CD4-positive, alpha-beta T cell treated with Interleukin-10 for 1 hour (primary cell): ENCODE results near the gene PCGF5.
A peak's percentile ranks its signal among the peaks of the same experiment; 100 is the strongest.
"Not testable (repeated sequence)": the region's sequence is repeated elsewhere in the genome, so short reads cannot be mapped to it uniquely, and the experiment has no call there.

ENCODE experiments used
- DNase-seq: peaks from one replicate; pipeline ENCODE4 v3.0.0-alpha.2; 2020

The PCGF5 gene

DNA sequence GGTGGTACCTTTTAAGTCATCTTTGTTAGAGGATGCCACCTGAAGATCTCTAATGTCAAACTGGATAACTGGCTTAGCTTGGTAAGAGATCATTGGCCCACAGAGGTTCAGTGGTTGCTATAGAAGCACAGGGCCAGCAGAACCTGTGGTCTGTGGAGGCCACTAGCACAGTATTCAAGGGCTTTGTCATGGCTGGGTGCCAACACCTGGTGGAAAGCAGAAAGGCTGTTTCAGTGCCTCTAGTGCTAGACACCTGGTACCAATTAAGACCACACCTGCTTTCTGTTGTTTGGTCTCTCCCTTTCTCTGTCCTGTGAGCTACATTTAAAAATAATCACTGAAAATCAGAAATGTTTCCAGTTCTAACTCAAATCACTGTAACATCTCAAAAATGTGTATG, 10.0 kb upstream of the PCGF5 start:
- DNase-seq: peak; percentile 35

DNA sequence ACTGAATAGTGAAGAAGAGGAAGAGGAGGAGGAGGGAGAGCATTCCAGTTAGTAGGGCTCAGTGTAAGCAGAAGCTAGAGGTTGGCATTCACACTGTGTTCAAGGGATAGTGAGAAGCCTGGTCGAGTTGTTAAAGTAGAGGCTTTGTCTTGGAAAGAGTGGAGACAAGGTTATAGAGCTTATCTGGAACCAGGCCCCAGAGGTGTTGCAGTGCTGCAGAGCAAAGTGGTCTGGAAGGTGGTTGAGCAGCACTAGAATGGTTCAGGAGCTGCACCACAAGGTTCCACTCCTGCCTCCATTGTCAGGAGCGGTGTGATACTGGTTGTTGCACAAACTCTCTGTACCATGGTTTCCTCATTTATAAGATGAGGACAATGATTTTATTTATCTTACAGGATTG, 8.8 kb upstream of the PCGF5 start:
- DNase-seq: no peak

DNA sequence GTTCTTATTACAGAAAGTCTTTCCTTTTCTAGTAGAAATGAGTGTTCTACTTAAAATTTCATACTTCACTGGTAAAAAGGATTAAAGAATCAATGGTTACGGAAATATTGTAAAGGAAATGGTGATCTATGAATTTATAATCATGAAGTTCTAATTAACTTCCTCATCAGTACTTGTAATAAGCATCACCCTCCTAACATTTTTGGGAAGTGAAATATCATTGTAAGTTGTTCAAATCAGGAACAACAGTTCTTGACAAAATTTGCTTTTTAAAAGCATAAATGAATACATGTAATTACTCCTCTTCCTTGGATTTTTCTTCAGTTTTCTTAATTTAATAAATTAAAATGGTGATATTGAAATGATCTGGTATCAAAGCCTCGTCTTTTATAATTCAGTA, 5.6 kb upstream of the PCGF5 start:
- no peak for DNase-seq

DNA sequence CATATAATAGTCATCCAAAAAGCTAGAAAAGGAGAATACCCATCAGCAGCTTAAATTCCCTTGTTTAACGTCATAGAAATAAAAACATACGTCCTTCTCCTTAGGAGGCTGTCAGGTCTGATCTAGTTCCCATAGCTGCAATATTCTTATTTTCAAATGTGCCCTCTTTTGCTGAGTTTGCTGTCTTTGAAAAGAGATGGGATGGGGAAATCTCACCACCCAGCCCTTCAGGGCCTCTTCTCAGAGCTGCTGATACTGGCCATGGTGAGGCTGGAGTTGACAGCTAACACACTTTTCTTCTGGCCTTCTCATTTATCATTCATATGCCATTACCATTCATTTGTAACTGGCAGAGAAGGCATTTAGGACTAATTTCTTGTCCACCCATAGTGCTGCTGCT, 5.1 kb upstream of the PCGF5 start:
- no peak for DNase-seq

DNA sequence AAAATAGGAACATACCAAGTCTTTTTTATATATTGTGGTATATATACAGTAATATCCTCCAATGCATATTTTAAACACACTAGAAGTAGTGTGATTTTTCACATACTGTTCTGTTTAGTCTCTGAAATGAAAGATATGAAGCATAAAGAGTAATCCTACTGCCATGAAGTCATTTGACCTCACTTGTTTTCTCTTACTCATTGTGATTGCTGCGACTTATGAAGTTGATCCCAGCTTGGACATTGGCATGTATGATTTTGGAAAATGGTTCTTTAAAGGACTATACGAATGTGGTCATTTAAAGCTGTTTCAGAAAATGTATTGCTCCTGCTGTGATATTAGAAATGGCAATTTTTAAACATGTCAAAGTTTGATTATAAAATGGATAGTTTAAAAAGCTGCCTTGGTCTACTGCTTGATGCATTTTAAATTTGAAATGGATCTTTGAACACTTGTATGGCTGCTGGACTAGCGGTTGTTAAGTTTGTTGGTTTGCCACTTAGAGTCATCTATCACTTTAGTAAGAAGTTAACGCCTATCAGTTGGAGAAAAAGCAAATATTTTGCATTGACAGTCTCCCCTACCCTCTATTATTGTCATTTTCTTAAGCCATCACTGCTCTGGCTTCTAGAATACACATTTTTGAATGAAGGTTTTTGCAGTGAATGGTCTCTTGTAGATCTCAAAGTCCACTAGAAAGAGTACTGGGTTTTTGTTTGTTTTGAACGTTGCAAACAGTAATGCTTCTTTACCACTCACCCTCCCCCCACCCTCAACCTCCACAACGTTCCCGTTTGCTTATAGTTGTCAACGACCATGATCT, 881 bp upstream of the PCGF5 start:
- DNase-seq: no peak

DNA sequence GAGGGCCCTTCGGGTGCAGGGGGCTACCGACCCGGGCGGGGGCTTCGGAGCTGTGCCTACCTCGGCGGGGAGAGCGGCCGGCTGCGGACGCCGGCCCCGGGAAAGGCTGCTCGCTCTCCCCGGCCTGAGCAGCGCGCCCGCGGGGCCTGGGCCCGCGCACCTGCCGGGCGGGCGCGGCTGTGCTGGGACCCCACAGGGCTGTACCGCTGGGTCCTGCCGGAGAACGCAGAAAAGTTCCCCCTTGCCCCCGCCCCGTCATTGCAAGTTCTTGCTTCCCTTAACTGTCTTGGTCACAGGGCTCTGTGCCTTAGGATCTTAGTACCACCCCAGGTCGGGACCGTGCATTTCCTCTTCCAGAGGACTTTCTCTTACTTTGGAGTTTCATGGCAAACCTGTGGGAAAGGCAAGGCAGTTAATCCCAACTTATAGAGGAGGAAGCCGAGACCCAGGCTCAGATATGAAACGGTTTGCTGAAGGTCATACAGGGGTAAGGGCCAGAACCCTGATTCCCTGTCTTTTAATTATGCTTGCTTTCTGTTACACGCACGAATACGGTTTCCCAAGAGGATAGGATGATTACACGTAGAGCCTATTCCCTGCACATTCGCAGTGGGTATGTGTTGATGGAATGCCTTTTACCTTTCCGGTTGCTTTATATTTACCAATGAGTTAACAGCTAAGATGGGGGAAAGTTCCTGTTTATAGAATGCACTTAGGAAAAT, 652 bp downstream of the PCGF5 start:
- peak; percentile 21 for DNase-seq

DNA sequence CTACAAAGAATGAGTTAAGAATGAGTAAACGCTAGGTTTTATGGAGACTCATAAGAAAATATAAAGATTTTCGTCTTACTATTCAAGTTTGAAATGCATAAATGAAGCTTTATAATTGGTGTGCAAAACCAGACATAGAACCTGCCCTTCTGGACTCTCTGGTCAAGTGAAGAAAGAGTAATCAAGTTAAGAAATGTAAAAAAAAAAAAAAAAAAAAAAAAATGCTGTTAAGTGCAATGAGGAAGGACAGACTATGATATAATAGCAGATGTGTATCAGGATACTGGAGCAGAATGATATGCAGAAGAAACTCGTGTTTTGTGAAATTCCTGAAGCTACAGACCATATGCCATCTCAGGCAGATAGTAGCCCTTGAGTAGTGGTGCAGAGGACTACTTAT, 5.6 kb downstream of the PCGF5 start:
- DNase-seq: no peak

DNA sequence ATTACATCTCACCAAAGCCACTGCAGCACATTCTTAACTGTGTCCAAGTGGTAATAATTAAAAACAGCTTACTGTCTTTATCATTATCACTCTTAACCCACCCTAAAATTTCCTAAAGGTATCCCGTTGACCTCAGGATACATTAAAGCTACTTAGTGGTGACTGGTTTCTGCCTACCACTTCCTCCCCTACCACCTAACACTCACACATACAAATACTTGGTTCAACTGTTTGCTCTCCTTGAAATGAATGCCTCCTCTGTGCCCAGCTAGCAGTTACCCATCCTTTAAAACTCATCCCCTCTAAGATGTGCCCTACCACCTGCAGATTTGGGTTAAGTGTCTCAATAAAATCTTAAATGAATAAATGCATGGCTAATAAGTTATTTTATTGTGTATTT, 7.1 kb downstream of the PCGF5 start:
- no peak for DNase-seq

DNA sequence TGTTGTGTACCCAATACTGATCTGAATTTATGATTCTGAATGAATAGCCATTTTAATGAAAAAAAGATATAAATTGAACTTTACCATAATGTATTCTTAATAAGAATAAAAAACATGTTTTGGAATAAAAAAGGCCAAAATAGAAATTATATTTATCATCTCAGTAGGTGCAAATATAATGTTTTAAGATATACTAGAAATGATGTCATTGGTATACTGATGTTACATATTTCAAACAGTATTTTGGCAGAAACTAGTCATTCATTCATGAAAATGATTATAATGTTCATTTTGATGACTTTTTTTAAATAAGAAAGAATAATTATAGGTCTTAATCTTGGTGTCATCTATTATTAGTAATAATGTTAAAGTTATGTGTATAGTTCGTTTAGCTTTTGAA, 9.2 kb downstream of the PCGF5 start:
- no peak for DNase-seq

DNA sequence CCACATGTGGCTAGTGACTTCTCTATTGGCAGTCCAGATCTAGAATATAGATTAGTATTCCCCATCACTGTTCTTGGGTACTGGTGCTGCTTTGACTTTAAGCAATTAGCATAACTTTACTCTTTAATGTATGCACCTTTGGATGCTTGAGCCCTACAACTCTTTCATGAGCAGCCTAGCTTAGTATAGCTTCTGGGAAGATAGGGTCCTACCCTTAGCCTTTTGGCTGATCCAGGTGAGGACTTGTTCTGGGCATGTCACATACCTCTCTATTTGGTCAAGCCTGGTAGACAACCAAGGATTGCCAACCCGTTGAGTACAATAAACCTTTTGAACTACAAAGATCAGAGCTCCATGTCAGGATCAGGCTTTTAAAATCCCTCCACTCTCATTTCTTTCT, 17.7 kb downstream of the PCGF5 start:
- DNase-seq: no peak

DNA sequence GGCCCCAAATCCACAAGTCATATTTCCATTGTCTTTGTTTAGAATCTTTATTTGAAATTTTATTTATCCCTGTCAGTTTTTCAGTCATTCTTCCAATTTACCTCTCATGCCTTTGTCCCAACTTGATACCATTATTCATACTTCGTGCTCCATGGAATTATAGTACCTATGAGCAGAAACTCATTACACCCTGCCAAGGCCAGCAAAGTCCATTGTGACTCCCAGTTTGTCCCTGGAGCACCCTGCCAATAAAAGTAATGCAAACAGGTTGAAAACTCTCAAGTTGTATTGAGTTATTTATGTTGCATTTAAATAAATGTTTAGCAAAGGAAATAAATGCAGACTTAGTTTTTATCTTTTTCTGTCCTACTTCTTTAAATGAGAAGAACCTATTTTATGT, 19.3 kb downstream of the PCGF5 start:
- DNase-seq: no peak

DNA sequence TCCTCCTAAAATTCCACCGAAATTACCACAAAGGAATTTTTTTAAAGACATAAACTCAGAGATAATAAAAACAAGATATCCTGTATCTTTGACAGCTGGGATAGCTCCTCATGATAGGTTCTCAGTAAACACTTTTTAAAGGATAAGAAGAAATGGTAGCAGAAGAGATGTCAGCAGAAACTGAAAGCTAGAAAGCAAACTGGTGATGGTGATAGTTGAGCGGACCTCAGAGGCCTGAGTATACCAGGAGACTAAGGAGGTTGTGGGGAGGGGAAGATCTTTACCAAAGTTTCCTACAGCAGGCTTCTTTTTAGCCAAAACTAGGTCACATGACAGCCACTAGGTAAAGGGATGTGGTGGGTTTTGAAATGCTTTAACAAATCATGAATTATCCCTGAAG, 22.5 kb downstream of the PCGF5 start:
- no peak for DNase-seq

DNA sequence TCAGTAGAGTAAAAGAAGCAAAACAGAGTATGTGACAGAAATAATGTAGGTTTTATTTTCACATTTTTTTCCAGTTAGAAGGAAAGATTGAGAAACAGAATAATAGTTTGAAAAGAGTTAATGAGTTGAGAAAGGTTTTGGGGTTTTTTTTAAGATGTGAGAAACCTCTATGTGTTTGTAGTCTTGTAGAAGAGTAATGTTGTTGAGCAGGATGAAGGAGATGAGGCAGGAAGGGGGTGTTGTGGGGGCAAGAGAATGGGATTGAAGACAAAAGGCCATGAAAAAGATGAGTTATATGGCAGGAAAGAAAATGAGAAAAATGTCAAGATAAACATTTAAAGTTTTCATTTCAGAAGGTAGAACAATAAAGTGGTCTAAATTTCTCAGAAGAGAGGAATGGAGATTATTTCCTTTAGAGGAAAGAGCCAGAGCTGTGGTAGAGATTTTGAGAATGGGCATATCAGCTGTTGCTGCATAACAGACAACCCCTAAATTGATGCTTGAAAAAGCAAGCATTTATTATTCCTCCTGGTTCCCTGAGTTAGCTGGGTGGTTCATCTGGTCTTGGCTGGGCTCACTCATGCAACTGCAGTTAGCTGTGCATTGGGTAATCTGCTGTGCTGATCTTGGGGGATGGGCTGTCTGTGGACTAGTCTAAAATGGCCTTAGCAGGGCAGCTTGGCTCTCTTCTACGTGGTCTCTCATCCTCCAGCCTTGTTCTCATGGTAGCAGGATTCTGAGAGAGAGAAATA, 27.1 kb downstream of the PCGF5 start:
- no peak for DNase-seq

DNA sequence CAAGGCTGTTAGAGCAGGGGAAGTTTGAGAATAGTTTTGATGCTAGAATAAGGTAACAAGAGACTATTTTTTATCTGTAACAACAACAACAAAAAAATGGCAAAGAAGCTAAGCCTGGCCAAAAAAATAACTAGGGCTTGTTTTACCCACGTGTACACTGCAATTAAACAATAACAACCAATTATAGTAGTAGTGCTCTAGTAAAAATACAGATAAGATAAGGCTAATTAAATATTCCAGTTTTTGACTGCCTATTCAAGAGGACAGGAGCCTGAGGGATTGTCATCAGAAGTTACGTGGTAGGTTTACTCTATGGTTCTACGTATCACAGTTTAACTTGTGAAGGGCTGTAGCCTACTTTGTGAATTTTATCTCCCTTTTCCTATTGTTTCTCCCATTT, 29.2 kb downstream of the PCGF5 start:
- no peak for DNase-seq

DNA sequence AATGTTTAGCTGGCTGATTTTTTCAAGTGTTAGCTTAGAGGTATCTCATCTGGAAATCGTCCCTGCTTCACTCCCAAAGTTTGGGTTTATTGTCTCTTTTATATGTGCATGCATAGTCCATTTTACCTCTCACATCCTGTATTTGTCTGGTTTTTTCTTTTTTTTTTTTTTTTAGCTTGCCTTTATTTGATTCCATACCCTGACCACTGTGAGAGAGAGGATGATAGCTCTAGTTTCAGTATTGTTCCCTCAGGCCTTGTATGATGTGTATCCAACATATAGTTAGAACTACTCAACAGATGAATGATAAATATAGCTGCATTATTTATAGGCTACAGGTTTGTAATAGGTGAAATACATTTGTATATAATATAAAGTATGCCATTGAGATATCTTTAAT, 29.9 kb downstream of the PCGF5 start:
- no peak for DNase-seq

DNA sequence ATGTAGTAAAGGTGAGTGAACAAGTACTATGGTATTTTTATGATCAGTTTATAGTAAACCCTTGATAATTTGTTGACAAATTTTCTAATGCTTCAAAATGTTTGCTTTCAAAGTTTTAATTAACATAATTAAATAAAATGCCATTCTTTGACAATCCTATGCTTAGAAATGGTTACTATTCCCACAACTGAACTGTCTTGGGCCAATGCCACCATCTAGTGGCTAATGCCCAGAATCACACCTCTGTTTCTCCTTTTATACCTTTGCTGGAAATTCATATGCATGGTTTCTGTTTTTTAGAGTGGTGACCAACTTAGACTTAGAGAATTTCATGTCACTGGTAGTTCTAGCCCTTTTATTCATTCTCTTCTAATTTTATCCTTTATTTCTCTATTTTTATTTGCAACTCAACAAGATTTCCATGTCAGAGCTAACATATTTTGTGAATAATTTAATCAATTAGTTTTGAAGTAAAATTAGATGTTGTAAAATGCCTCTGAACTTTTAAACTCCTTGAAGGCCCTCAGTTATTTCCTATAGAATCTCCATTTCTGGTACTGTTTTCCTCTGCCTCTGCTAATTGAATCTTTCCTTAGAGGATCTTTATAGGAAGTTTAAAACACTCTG, 31.1 kb downstream of the PCGF5 start:
- peak; percentile 75 for DNase-seq

DNA sequence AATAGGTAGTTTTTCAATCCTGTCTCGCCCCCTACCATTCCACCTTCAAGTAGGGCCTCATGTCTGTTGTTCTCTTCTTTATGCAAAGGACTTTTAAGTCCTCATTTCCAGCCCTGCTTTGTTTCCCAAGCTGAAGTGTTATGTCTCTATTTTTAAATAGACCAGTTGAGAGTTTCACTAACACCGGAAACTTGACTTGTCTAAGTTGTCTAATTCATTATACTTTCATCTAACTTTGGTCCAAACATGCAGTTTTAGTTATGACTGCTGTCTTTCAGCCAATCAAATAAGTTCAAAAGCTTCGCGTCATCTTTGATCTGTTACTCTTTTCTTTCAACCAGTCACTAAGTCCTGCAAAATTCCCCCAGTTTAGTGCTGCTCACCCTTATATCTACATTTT, 32.8 kb downstream of the PCGF5 start:
- DNase-seq: no peak

DNA sequence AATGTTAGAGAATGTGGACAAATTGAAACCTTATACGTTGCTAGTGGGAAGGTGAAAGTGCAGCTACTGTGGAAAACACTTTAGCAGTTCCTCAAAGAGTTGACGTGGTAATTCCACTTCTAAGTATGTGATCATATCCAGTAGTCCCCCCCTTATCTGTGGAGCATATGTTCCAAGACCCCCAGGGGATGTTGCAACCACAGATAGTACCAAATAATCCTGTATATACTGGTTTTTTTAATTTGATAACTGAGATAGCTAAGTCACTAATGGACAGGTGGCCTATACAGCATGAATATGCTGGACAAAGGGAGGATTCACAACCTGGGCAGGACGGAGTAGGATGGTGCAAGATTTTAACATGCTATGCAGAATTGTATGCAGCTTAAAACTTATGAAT, 36.8 kb downstream of the PCGF5 start:
- no peak for DNase-seq

DNA sequence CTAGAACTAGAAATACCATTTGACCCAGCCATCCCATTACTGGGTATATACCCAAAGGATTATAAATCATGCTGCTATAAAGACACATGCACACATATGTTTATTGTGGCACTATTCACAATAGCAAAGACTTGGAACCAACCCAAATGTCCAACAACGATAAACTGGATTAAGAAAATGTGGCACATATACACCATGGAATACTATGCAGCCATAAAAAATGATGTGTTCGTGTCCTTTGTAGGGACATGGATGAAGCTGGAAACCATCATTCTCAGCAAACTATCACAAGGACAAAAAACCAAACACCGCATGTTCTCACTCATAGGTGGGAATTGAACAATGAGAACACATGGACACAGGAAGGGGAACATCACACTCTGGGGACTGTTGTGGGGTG, 40.0 kb downstream of the PCGF5 start:
- not testable (repeated sequence) for DNase-seq

DNA sequence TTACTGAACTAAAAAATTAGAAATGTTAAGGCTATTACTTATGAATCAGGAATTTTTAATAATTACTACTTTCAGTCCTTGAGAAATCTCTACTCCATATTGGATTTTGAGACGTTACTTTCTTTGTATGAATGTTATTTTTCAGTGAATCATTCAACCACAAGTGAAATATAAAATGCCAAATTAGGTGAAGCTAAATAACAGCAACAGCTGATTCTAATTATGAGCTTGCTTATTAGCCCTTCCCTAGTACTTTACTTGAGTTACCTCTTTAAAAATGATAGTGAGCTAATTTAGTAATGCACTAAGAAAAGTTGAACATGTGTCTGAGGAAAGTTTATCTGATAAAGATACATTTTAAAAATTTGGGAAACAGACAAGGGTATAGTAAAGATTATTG, 51.4 kb downstream of the PCGF5 start:
- no peak for DNase-seq

DNA sequence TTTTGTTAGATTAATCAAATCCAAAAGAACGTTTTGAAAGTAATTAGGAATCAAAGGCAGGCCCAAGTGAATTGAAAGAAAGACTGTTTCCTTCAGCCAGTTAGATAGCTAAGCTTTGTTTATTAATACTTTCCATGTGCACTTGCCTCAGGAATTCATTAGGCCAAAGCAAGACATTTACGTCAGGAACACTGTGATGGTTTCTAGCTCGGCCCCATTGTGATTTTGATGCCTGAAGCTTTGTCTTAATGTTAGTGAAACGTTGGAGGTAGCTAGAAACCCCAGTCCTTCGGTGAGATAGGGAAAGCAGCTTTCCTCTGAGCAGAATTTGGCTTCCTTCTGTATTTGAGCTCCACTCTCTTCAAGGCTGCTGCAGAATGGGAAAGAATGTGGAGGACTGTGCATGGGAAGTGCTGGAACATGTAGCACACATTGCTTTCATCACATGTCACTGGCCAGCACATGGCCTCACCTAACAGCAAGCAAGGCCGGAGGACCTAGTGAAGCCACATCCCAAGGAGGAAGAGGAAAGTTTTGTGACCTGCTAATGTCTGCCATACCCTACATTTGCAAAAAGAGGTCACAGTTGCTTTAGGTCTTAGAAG, 64.1 kb downstream of the PCGF5 start:
- DNase-seq: no peak

DNA sequence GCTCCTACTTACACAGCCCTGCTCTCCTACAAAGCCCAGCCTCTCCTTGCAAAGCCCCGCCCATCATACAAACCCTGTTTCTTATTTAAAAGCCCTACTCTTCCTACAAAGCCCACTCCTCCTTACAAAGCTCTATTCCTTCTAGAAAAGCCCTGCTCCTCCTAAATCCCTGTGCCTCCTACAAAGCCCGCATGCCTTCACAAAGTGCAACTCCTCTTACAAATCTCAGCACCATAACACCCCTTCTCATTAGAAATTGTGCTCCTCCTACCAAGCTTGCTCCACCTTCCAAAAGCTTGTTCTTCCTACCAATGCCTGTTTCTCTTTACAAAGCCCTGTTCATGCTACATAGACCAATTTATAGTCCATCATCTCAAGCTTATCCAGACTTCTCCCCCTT, 66.1 kb downstream of the PCGF5 start:
- no peak for DNase-seq

DNA sequence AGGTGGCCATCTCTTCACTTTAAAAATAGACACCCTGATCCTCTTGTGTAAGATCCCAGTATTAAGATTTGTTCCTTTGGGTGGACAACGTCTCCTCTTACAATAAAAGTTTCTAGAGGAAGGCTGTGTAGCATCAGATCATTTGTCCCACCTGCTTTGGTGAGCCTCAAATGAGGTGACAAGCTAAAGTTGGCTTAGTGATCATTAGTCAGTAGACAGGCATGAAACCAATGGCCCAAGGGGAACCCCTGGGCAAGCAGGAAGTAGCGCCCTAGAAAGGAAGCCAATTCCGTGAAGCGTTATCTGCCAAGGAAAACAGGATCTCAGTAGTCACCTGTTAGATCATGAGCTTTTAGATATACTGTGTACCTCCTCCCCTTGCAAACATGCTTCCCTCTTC, 66.8 kb downstream of the PCGF5 start:
- no peak for DNase-seq
